CD4-positive, alpha-beta T cell treated with Interleukin-10 for 1 hour (primary cell): ENCODE data around the gene FCN2.

ENCODE experiments used
- DNase-seq: peaks from one replicate; pipeline ENCODE4 v3.0.0-alpha.2; 2020

The FCN2 gene

DNA sequence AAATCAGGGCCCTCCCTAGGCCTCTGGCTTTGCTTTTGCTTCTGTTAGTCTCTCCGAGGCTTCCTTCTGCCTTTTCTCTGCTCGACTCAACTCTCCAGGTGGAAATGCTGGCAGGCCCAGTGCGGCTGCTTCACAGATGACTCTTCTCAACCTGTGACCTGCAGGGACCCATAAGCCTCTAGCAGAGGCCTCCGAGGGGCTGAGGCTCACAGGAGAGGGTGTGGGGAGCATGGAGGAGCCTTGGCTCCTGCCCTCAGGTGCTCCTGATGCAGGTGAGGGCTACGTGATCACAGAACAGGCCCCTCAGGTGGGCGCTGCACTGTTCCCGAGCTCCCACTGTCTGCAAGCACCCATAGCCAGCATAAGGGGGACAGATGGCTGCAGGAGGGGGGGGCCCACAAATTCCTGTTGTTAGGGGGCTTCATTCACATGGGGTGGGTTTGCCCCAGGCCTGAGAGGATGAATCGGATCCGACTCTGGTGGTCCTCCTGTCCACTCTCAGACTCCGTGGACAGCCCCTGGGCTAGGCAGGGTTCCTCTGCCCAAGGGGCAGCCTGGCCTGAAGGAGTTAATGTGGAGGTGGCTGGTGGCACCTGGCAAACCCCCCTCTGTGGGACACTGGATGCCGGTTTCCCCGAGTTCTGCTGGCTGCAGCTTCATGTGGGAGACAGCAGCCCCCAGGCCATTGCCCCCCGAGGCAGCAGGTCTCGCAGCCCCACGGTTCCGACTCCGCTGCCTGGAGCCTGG is 10.9 kb upstream of the FCN2 start:
- DNase-seq, result no peak

DNA sequence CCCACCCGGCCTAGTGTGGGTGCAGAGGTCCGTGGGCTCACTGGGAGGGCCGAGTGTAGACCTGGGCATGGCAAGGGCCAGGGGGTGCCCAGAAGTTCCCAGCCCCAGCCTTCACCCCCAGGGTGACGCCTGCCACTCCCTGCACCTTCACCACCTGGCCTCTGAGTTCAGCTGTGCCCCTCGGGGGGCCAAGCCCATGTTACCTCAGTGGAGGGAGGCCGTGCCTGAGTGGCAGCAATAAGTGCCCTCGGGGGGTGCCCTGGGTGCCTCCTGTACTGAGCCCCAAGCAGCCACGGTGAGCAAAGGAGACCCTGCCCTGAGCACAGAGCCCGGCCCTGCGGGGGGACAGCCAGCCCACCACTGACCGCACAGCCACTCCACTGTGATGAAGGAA is 10.3 kb upstream of the FCN2 start:
- DNase-seq, result no peak

DNA sequence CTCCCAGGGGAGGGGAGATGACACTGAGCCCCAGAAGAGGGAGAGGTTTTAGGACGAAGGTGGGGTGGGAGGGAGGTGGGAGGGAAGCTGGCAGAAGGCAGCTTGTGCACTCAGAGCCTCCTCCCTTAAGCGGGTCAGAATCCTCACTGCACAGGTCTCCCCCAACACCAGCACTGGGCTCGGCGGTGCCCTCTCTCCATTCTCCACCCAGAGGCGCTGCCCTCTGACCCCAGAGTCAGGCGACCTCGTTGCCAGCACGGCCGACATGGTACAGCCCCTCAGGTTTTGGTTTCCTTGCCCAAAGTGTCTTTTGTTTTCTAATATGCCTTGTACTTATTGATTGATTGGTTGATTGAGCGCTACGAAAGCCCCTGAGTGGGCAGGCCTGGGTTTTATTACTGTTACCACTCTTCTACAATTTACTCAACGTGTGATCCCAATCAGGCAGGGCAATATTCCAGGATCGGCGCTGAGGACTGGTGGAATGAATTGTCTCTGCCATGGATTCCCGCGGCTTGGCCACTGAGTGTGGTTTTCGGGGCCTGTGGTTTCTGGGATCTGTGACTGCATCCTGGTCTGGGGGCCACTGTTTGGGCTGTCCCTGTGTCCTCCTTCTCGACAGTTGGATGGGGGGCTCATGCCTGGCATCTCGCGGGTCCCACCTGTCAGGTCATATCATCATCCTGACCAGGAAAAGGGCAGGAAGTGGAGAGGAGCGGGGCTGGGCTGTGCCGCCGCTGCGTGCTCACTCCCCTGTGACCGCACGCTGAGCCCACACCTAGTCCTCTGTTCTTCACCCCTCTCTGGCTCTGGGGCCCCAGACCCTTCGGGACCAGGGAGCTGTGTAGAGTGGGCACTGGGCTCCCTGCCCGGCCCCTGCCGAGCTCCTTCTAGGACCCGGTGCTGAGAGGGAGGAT is 9.6 kb upstream of the FCN2 start:
- no peak for DNase-seq

GRCh38 chr9:134871697-134872340 is 8.8 kb upstream of the FCN2 start:
- DNase-seq, result no peak

- no peak for DNase-seq
These were observed 8.0 kb upstream of the FCN2 start for GRCh38 chr9:134872482-134873231.

- DNase-seq, result no peak
These were observed 5.2 kb upstream of the FCN2 start for GRCh38 chr9:134875371-134875770.

DNA sequence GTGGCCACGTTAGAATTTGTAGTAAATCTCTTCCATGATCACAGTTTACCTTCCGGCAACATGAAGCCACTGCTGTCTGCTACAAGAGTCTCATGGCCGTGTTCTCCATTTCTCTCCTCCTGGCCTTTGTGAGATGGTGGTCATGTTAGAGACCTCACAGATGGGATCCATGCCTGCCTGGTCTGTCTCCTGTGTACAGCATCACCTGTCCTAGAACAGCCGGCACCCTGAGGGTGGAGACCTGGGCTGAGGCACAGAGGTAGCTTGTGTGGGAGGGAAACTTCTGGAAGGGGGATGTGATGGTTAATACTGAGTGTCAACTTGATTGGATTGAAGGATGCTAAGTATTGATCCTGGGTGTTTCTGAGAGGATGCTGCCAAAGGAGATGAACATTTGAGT is 3.1 kb upstream of the FCN2 start:
- DNase-seq, result no peak

GRCh38 chr9:134879664-134880483 is 736 bp upstream of the FCN2 start:
- no peak for DNase-seq

DNA sequence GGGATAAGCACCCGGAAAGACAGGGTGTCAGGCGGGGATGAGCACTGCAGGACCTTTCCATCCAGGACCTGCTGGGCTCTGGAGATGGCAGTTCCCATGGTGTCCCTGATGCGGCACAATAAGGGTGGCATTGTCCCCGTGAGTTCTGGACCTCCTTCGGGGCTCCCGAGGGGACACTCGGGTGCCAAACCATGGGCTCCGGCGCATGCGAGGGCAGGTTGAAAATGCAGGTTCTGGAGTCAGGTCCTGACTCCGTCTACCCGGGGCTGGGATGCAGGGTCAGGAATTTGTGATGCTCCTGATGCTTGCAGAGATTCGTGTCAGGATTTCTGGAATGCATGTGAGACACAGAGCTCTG is 682 bp downstream of the FCN2 start:
- no peak for DNase-seq

GRCh38 chr9:134882204-134882785 is 1.7 kb downstream of the FCN2 start:
- DNase-seq, result no peak

- no peak for DNase-seq
These were observed 2.6 kb downstream of the FCN2 start for GRCh38 chr9:134883040-134883782.

GRCh38 chr9:134884492-134884891 is 3.9 kb downstream of the FCN2 start:
- no peak for DNase-seq

DNA sequence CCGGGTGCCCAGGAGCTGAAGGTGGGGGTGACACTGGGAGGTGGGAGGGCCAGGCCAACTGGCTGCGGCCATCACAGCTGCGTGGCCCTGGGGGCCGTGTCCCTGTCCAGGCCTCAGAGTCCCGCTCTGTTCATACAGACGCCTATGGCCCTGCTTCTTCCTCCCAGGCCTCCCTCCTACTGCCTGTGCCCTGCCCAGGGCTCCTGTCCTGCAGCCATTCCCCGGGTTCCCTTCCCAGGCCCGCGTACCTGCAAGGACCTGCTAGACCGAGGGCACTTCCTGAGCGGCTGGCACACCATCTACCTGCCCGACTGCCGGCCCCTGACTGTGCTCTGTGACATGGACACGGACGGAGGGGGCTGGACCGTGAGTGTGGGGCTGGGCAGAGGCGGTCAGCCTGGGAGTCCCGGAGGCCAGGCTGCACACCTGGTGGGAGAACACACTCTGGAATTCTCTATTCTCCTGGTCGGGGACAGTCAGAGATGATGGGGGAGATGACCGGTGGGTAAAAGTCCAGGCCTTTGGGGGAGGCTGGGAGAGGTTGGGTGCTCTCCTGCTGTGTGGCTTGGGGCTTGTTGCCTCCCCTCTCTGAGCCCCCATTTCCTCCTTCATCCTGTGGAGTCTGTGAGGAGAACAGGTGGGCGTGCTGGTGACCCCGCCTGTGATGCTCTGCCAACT is 4.5 kb downstream of the FCN2 start:
- DNase-seq, result no peak

DNA sequence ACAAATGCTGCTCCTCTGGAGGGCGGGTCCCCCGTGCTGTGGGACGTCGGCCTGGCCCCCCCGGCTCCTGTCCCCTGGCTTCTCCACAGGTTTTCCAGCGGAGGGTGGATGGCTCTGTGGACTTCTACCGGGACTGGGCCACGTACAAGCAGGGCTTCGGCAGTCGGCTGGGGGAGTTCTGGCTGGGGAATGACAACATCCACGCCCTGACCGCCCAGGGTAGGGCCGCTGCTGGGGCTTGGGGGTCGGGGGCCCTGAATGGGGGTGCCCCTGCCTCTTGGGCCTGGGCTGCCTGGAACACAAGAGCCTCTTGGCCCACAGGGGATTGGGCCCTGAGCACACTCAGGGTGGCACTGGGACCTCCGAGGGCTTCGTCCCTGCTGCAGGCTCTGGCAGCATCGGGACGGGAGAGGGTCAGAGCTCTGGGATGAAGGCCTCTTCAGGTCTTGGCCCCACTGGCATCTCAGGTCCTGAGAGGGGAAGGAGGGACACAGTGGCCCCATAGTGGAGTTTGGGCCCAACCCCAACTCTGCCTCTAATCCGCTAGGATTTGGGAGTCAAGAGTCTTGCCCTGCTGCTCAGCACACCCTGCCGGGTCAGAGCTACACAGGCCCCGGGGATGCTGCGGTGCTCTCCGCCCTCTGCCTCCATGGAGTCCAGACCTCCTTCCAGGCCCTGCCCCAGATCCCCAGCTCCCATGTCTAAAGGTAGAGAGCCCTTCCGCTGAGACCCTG is 5.2 kb downstream of the FCN2 start:
- no peak for DNase-seq

DNA sequence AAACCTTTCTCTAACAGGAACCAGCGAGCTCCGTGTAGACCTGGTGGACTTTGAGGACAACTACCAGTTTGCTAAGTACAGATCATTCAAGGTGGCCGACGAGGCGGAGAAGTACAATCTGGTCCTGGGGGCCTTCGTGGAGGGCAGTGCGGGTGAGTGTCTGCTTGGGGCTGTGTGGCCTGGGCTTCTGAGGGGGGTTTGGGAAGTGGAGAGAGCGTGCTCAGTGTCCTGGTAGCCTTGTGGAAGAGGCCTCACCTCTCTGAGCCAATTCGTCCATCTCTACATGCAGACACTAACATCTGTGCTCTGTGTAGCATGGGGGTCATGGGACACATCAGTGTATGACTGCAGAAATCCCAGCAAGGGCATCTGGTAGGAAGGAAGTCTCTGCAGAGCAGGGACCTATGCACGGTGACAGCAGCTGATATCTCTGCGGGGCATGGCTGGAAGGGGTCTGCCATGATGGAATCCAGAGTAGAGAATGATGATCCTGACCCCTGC is 5.9 kb downstream of the FCN2 start:
- DNase-seq, result no peak

- DNase-seq, result no peak
These were observed 6.6 kb downstream of the FCN2 start for GRCh38 chr9:134887219-134887618.

DNA sequence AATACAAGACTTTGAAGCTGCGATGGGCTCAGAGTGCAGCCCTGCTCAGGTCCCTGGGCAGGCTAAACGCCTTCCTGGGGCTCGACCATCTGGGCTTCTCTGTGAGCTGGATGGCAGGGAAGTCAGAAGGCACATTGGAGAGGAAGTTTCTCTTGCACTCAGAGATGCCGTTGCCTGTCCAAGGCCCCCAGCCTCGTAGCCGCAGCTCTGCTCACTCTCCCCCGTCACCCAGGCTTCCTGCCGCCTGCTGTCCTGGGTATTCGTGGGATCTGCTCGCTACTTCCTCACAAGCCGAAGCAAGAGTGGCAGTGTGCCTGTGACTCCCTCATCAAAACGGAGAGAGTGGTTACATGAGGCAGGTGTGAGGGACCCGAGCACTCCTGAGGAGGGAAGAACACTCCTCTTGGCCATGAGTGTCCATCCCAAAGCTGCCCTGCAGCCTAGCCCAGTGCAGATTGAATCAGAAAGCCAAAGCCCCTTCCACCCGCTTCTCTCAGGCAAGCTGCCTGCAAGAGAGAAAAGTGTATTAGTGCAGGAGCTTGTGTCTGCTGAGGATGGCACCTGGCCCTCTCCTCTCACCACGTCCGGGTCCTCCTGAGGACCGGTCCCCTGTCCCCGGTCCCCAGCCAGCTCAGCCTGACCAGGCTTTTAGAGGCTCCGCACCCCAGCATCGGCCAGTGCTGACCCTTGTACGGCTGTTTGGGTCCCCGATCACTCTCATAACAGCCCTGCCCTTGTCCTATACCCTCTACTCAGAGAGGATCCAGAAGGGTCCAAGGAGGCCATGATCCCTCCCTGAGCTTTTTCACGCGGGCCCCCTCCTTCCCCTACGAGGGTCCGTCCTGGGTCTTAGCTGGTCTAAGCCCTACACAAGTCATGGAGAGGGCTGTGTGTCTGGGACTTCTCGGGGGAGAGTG is 7.3 kb downstream of the FCN2 start:
- DNase-seq, result no peak

- DNase-seq, result no peak
These were observed 8.1 kb downstream of the FCN2 start for GRCh38 chr9:134888603-134889190.
